ENCODE results near the gene SKAP2.

GRCh38 chr7:26631601-26632000 lies 232.8 kb downstream of the SKAP2 start:
- TF ChIP-seq, protein P1, sequence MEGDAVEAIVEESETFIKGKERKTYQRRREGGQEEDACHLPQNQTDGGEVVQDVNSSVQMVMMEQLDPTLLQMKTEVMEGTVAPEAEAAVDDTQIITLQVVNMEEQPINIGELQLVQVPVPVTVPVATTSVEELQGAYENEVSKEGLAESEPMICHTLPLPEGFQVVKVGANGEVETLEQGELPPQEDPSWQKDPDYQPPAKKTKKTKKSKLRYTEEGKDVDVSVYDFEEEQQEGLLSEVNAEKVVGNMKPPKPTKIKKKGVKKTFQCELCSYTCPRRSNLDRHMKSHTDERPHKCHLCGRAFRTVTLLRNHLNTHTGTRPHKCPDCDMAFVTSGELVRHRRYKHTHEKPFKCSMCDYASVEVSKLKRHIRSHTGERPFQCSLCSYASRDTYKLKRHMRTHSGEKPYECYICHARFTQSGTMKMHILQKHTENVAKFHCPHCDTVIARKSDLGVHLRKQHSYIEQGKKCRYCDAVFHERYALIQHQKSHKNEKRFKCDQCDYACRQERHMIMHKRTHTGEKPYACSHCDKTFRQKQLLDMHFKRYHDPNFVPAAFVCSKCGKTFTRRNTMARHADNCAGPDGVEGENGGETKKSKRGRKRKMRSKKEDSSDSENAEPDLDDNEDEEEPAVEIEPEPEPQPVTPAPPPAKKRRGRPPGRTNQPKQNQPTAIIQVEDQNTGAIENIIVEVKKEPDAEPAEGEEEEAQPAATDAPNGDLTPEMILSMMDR (IDR thresholded peaks at IDR 0.05; ENCODE audit: extremely low read depth in 1 of 2, insufficient read depth in 1 of 2, low read depth in 1 of 2, low read length in 2 of 2) = no peak
- no peak for TF ChIP-seq POLR2A (IDR thresholded peaks at IDR 0.05; ENCODE audit: low read depth, low read length)
- TF ChIP-seq, protein P2, sequence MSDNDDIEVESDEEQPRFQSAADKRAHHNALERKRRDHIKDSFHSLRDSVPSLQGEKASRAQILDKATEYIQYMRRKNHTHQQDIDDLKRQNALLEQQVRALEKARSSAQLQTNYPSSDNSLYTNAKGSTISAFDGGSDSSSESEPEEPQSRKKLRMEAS (IDR thresholded peaks at IDR 0.05; ENCODE audit: insufficient read depth, insufficient read length) = no peak
- no peak for TF ChIP-seq EZH2 (IDR thresholded peaks at IDR 0.05; ENCODE audit: borderline replicate concordance, low read depth, low read length, severe bottlenecking)
- no peak for TF ChIP-seq POLR2AphosphoS5 (IDR thresholded peaks at IDR 0.05; ENCODE audit: insufficient read depth, low read depth, low read length)
